NCI-H748 (cell line): Measurements from ENCODE around the gene LYRM7.
"Not testable (repeated sequence)": the region's sequence is repeated elsewhere in the genome, so short reads cannot be mapped to it uniquely, and the experiment has no call there.

Experiments used
- DNase-seq: peaks from one replicate; lab custom pipeline; 2025; ENCODE audit not compliant: unreplicated experiment; lab: John Stamatoyannopoulos, UW

LYRM7 gene

DNA sequence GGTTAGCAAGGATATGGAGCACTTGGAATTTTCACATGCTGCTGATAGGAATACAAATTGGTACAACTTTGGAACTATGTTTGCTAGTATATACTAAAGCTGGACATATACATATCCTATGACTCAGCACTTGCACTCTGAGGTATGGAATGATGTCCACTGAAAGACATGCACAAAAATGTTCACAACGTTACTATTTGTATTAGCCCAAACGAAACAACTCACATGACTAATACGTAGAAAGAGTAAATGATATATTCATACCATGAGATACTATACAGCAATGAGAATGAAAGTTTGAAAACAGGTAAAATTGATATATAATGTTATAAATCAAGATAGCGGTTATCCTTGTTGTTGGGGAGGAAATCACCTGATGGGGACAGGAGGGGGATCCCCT is 47.6 kb downstream of the LYRM7 start:
- DNase-seq: no peak

DNA sequence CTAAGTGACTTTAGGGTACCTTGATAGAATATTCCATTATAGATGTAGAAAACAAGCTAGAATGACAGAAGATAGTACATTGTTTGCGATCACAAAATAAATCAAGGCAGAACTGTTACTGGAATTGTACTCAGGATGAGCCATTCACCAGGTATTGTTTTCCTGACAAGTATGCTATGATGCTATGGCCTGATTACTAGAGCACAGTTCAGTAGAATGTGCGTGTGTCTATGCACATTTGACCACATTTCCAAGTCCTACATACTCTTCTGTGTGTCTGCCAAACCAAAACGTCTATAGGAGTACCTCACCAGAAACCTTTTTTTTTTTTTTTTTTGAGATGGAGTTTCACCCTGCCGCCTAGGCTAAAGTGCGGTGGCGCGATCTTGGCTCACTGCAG is 49.8 kb downstream of the LYRM7 start:
- DNase-seq: no peak

DNA sequence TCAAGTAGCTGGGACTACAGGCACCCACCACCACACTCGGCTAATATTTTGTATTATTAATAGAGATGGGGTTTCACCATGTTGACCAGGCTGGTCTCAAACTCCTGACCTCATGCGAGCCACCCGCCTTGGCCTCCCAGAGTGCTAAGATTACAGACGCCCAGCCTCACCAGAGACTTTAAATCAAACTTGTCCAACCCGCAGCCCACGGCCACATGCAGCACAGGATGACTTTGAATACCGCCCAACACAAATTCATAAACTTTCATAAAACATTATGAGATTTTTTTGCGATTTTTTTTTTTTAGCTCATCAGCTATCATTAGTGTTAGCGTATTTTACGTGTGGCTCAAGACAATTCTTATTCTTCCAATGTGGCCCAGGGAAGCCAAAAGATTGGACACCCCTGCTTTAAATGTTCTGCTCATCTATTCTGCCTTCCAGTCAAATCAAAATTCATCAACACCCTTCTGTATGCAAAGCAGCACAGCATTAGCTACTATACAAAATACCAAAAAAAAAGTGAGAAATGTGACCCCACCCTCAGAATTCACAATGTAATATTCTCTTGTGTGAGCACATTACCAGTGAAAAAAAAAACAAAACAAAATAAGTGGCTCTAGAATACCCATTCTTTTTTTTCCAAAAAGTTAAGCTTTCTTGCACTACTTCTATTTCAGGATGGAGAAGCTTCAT is 50.4 kb downstream of the LYRM7 start:
- DNase-seq: no peak

DNA sequence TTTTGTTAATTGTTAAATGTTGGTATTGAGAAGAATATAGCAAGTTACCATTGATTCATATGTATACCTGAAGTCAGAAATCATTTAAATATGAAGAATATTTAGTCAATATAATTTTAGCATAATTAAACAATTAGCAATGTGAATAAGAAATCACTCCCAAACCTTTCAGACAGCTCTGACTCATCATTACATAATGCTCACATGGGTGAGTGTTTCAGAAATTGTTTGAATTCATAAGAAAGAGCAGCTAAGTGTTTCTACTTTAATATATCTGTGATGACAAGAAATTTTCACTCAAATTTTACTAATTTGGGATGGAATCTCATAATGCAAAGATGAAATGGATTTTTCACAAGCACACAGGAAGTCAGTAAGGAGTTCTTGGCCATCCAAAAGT is 51.1 kb downstream of the LYRM7 start:
- DNase-seq: no peak

DNA sequence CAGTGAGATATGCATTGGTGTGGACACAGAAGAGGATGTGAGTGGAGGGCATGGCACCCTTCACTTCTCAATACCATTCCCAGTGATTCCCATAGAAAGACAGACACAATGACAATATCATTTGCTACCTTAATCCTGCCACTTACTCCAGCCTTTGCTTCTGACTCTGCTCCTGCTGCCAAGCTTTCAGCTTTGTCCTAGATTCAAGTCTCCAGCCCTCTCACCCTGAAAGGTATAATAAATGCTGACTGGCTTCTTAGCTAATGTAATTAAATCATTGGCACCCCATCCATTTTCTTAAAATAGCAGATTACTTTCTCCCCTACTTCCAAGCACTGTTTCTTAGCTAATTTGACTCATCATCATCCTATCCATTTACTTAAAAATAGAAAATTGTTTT is 52.0 kb downstream of the LYRM7 start:
- DNase-seq: no peak

DNA sequence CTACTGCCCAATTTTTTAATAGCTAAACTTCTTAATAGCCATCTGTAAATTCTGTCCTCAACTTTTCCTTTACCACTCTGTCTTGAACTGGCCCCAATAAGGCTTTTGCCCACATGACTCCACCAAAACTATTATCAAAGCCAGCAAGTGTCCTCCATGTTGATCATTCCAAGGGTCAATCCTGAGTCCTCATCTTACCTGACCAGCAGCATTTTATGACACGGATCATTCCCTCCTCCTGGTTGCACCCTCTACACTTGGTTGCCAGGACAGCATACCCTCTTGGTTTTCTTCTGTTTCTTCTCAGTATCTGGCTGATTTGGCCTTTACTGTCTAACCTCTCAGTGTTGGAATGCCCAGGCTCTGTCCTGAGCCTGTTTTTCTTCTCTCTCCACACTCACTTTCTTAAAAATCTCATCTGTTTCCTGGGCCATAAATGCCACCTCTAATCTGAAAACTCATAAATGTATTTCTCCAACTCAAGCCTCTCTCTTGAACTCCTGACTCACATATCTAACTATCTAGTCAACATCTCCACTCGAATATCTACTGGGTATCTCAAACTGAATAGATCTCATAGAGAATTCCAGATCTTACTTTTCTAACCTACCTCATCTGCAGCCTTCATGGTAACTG is 53.1 kb downstream of the LYRM7 start:
- no peak for DNase-seq

DNA sequence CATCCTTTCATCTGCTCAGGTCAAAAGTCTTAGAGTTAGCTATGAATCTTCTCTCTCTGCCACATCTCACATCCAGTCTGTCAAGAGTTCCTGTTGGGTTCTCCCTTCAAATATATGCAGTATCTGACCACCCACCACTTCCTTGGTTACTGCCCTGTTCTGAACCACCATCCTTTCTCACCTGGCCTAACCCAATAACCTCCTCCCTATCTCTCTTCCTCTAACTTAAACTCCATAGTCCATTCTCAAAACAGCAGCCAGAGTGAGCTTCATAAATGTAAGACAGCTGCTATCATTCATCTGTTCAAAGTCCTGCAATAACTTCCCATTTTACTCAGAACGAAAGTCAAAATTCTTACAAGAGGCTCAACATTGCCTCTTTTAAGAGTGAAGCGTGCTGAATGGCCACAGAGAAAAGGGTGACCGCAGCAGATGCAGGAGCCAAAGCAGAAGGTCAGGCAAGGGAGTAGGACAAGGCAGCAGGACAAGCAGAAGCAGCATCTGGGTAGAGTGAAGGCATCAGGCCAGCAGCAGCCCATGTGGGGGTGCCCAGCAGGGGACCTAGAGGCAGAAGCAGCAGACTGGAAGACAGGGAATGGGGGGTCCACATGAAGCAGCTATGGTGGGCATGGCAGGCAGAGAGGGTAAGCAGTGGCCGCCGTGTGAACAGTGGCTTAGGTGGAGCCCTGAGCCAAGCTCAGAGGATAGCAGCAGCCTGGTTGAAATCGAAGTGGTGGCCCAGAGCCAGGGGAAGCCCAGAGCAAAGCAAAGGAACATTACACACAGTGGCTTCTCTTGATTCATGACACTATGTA is 53.9 kb downstream of the LYRM7 start:
- no peak for DNase-seq

DNA sequence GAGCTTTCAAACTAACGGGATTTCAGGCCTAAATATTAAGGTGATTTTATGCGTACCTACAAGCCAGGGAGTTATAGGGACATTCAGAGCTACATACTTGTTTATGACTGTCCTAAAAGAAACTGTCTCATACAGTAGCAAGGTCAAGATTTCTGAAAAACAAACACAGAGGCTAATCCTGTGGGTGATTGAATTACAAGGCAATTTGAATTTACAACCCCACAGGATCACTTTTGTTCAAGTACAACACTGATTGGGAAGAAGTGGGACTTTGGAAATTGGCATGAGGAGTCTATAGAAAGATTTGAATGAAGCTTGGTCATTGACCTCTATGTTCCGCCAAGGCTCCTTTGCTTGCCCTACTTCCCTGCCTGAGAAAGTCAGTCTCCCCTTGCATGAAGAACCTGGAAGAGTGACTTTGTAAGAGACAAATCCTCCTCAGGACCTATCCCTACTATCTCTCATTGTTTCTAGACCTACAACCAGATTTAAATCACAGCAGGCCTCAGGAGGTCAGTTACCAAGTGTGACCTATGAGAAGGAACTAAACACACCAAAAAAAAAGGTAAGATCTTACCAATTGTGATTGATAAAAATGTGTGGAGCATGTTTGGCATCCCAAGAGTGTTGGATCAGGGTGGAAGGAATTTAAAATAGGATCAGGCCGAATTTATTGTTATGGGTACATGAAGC is 54.7 kb downstream of the LYRM7 start:
- no peak for DNase-seq

DNA sequence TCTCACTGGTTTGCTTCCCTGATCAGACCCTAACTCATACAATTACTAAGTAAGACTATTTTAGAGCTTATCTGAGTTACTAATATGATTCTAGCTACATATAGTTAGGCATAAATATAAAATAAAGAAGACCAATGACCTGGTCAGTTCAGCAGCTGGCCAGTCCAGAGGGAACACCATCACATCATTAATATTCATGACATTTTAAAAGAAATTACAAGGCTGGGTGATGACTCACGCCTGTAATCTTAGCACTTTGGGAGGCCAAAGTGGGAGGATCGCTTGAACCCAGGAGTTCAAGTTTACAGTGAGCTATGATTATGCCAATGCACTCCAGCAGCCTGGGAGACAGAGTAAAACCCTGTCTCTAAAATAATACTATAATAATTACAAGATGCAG is 56.2 kb downstream of the LYRM7 start:
- DNase-seq: no peak

DNA sequence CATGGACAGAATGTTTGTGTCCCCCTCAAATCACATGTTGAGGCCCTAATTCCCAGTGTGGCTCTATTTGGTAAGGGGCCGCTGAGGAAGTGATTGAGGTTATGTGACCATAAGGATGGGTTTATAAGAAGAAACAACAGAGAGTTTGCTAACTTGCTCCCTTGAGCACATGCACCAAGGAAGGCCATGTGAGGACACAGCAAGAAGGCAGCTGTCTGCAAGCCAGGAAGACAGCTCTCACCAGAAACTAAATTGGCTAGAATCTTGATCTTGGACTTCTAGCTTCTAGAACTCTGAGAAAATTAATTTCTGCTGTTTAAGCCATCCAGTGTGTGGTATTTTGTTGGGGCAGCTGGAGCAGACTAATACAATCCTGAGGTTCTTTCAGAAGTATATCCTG is 57.9 kb downstream of the LYRM7 start:
- DNase-seq: no peak

DNA sequence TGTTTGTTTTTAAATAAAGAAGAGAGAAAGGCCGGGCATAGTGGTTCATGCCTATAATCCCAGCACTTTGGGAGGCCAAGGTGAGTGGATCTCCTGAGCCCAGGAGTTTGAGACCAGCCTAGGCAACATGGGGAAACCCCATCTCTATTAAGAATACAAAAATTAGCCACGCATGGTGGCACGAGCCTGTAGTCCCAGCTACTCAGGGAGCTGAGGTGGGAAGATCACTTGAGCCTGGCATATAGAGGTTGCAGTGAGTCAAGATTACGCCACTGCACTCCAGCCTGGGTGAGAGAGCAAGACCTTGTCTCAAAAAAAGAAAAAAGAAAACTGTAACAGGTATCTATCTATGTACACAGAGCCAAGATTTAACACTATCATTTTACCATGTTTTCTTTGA is 58.9 kb downstream of the LYRM7 start:
- DNase-seq: no peak

DNA sequence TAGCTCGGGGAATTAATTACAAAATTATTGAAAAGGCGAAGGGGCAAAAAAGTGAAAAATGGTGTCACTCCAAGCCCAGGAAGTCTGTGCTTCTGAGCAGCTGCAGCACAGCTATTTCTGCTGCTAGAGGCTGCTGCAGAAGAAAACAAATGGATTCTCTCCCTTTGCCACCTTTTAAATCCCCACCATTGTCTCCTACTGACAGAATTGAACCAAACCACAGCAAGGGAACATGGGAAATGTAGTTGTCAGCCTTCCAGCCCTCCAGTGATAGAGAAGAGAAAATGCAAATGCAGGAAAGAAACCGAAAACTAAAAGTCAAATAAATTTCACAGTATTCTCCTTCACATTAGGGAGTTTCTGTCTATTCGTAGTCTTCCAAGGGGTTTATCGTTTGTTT is 59.7 kb downstream of the LYRM7 start:
- DNase-seq: peak; percentile 10

DNA sequence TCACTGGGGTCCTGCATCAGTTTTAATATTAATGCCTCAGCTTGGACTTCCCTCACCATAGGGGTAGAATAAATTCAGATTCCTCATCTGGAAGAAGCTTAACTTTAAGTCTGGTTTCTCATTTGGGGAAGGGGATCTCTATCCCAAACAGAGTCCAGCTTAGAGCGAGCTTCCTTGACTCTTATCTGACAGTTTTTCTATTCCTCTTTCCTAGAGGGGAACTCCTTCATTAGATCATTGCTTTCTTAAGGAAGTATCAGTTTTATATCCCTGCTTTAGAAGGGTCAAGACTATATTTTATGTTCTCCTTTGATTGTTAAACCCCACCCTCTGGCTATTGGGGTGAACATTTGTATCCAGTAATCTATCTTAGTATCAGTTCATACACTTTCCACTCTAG is 68.9 kb downstream of the LYRM7 start:
- no peak for DNase-seq

DNA sequence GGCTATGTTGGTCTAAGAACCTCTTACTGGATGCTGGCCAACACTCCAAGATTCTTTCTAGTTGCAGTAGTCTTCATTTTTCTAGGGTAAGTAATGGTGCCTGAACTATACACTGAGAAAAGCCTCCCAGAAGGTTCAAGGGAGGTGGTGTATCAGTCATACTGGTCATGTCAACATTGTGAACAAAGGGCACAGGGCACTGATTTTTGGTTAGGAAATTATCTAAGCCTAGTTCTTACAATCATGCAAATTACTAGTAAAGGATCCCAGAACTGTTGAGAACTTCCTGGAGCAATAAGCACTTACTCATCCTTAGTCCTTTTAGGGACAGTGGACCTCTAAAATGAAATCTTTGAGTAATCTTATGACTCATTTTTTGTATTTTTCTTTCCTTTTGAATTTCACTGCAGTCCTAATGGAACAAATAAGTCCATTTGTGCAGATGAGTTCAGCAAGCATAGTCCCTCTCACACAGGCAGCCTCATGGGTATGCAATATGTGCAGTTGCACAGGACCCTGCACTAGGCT is 72.0 kb downstream of the LYRM7 start:
- no peak for DNase-seq

DNA sequence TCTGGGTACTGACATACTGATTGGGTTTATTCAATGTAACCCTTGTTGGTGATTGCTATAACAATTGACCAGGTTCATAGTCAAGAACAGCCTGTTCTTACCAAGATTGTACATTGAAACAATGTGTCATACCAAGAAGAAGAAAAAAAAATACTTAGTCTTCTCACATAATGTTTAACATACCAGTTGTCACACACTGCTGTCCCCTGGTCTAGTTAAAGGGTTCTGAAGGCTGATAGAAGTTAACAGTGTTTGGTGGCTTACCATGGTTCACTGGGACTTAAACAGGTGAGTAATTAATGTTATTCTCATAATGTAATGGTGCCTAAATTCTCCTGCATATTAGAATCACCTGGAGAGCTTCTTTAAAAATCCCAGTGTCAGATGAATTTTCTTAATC is 74.6 kb downstream of the LYRM7 start:
- DNase-seq: no peak

DNA sequence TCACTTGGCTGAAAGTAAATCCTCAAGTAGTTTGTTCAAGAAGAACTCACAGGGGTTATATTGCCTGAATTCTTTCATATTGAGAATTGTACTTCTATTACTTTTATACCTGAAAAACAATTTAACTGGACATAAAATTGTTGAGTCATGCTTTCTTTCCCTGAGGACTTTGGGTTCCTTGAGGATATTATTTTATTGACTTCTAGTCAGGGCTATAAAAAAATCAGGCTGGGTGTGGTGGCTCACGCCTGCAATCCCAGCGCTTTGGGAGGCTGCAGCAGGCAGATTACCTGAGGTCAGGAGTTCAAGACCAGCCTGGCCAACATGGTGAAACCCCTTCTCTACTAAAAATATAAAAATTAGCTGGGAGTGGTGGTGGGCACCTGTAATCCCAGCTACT is 75.2 kb downstream of the LYRM7 start:
- no peak for DNase-seq

DNA sequence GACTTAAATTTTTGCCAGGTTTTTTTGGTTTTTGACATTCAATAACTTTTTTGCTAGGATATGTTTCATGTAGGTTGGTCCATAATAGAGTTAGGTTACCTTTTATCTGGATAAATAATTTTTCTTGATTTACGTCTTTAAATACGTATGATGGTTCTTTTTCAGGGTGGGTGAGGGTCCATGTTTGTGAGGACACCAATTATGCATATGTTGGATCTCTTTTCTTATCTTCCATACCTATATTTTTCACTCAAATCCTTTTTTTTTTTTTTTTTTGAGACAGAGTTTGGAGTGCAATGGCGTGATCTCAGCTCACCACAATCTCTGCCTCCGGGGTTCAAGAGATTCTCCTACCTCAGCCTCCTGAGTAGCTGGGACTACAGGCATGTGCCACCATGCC is 75.8 kb downstream of the LYRM7 start:
- DNase-seq: no peak

DNA sequence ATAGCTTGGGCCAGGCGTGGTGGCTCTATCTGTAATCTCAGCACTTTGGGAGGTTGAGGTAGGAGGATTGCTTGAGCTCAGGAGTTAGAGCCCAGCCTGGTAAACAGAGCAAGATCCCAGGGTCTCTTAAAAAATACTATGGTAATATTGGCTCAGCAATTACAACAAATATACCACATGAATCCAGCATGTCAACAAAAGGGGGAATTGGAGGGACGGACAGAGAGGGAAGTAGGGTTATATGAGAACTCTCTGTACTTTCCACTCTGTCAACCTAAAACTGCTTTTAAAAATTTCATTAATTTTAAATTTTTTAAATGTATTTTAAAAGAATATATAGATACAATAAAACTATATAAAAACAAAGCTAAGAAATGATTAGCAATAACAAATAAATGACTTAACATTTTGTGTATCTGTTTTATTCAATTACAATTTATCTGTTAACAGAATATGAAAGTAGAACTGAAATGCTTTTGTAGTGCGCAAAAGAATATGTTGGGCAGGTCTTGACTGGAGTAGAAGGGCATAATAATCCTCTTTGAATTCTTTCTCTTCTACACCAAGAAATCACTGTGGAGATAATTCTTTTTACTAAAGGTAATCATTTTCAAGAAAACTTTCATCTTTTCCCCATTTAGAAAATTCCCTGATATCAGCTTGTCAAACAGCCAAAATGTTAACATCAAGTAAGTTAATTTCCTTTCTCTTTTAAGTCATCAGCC is 80.2 kb downstream of the LYRM7 start:
- no peak for DNase-seq

DNA sequence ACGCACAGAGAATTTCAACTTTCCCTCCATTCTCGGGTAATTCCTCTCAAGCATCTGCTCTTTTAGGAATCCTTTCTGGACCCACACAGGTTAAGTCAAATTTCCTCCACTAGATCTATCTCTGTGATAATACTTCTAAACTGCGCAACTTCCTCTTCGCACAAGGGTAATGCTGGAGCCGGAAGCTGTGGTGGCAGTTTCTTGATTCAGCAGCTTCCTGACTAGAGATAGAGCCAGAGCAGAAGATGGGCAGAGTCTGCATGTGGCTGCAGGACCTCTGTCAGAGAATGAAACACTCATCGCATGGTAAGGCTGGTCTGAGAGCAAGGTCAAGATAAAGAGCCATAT is 82.1 kb downstream of the LYRM7 start:
- DNase-seq: no peak

DNA sequence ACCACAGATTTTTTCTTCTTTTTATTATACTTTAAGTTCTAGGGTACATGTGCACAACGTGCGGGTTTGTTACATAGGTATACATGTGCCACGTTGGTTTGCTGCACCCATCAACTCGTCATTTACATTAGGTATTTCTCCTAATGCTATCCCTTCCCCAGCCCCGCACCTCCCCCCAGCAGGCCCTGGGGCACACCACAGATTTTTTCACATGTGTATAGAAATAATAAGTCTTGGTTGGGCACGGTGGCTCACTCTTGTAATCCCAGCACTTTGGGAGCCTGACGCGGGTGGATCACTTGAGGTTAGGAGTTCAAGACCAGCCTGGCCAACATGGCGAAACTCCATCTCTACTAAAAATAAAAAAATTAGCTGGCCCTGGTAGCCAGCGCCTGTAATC is 83.3 kb downstream of the LYRM7 start:
- not testable (repeated sequence) for DNase-seq

DNA sequence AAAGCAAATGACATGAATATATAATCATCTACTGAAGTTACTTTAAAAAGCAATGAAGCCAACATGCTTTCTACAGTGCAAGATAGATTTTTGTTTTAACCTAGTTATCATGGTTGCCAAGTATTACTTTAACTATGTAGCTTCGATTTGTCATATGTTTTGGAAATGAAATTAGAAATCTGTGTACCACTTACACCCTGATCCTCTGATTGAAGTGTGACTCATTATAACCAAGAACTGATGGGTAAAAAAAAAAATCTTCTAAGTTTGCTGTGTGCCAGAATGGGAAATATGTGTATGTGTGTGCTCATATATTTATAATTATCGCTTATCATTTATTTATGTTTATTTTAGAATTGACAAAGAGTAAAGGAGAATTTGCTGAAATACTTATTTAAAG is 84.0 kb downstream of the LYRM7 start:
- DNase-seq: no peak
